CD1c-positive myeloid dendritic cell (primary cell): ENCODE data around the gene TOB1.

ENCODE experiments used
- DNase-seq: peaks from one replicate; pipeline ENCODE4 v3.0.0-alpha.2; 2016; ENCODE audit errors: extremely low spot score

The TOB1 gene

GRCh38 chr17:50866261-50866949 lies at the start of gene TOB1:
Gene TOB1, minus strand, starts transcription at chr17:50866354. Its CDS starts 2,337 bp downstream, at chr17:50864017.
- peak; percentile 98 for DNase-seq

GRCh38 chr17:50914505-50915063 lies 48.4 kb upstream of the TOB1 start:
- no peak for DNase-seq

- DNase-seq, result no peak
Measured at GRCh38 chr17:50913120-50913519, 47.0 kb upstream of the TOB1 start.

GRCh38 chr17:50911890-50912289 lies 45.7 kb upstream of the TOB1 start:
- DNase-seq, result no peak

GRCh38 chr17:50911450-50911849 lies 45.3 kb upstream of the TOB1 start:
- no peak for DNase-seq

- DNase-seq, result peak; percentile 48
Measured at GRCh38 chr17:50909765-50910605, 43.8 kb upstream of the TOB1 start.

GRCh38 chr17:50908860-50909764 lies 43.0 kb upstream of the TOB1 start:
- no peak for DNase-seq

- no peak for DNase-seq
Measured at GRCh38 chr17:50908140-50908859, 42.1 kb upstream of the TOB1 start.

GRCh38 chr17:50906443-50906842 lies 40.3 kb upstream of the TOB1 start:
- DNase-seq, result no peak

GRCh38 chr17:50905460-50905803 lies 39.3 kb upstream of the TOB1 start:
- DNase-seq, result no peak

GRCh38 chr17:50904518-50905459 lies 38.6 kb upstream of the TOB1 start:
- DNase-seq, result no peak

GRCh38 chr17:50903604-50904517 lies 37.7 kb upstream of the TOB1 start:
- no peak for DNase-seq

- DNase-seq, result no peak
Measured at GRCh38 chr17:50902372-50903353, 36.5 kb upstream of the TOB1 start.

- no peak for DNase-seq
Measured at GRCh38 chr17:50900383-50900892, 34.3 kb upstream of the TOB1 start.

- DNase-seq, result no peak
Measured at GRCh38 chr17:50899559-50900319, 33.6 kb upstream of the TOB1 start.

GRCh38 chr17:50899005-50899460 lies 32.9 kb upstream of the TOB1 start:
- peak; percentile 86 for DNase-seq
